ENCODE data around the gene MANF.
A peak's percentile ranks its signal among the peaks of the same experiment; 100 is the strongest.
"Not testable (repeated sequence)": the region's sequence is repeated elsewhere in the genome, so short reads cannot be mapped to it uniquely, and the experiment has no call there.

MANF gene

GRCh38 chr3:51380601-51381332 lies 4.3 kb upstream of the MANF start:
- Mint-ChIP-seq H3K4me1 (ENCODE audit: low read depth) (peaks cover 14% of the 10 kb centered on the region), H3K9me3 (no peaks in the 10 kb centered on the region), H3K27me3 (no peaks in the 10 kb centered on the region), H3K4me3 (no peak overlapping the region), H3K27ac (no peak overlapping the region), H3K36me3 (ENCODE audit: low read depth) (peaks cover 28% of the 10 kb centered on the region)
- peak; percentile 17 for DNase-seq

- Mint-ChIP-seq H3K9me3 (no peaks in the 10 kb centered on the region), H3K27ac (no peak overlapping the region), H3K4me3 (no peak overlapping the region), H3K4me1 (ENCODE audit: low read depth) (peaks cover 17% of the 10 kb centered on the region), H3K36me3 (ENCODE audit: low read depth) (peaks cover 34% of the 10 kb centered on the region), H3K27me3 (no peaks in the 10 kb centered on the region)
- DNase-seq = peak; percentile 14
Observed at GRCh38 chr3:51381333-51381705, 3.8 kb upstream of the MANF start.

- H3K9me3 Mint-ChIP-seq = no peaks in the 10 kb centered on the region
- no peak overlapping the region for H3K27ac Mint-ChIP-seq
- H3K4me3 Mint-ChIP-seq = no peak overlapping the region
- H3K36me3 Mint-ChIP-seq (ENCODE audit: low read depth) = peaks cover 43% of the 10 kb centered on the region
- no peaks in the 10 kb centered on the region for H3K27me3 Mint-ChIP-seq
- peak; percentile 30 for DNase-seq
- peaks cover 25% of the 10 kb centered on the region for H3K4me1 Mint-ChIP-seq (ENCODE audit: low read depth)
Observed at GRCh38 chr3:51382076-51382745, 2.9 kb upstream of the MANF start.

GRCh38 chr3:51382947-51383578 lies 2.0 kb upstream of the MANF start:
- Mint-ChIP-seq H3K27ac (peak overlapping the region; percentile 99), H3K27me3 (no peaks in the 10 kb centered on the region), H3K4me1 (ENCODE audit: low read depth) (peaks cover 32% of the 10 kb centered on the region), H3K36me3 (ENCODE audit: low read depth) (peaks cover 51% of the 10 kb centered on the region), H3K4me3 (peak overlapping the region; percentile 100), H3K9me3 (no peaks in the 10 kb centered on the region)
- peak; percentile 17 for DNase-seq

- Mint-ChIP-seq H3K27ac (peak overlapping the region; percentile 99), H3K36me3 (ENCODE audit: low read depth) (peaks cover 62% of the 10 kb centered on the region), H3K4me1 (ENCODE audit: low read depth) (peaks cover 42% of the 10 kb centered on the region)
Observed at GRCh38 chr3:51384055-51384725, 901 bp upstream of the MANF start.

GRCh38 chr3:51385621-51386091 lies 565 bp downstream of the MANF start:
- H3K9me3 Mint-ChIP-seq = no peaks in the 10 kb centered on the region
- H3K36me3 Mint-ChIP-seq (ENCODE audit: low read depth) = peaks cover 77% of the 10 kb centered on the region
- H3K4me1 Mint-ChIP-seq (ENCODE audit: low read depth) = peaks cover 53% of the 10 kb centered on the region
- H3K27ac Mint-ChIP-seq = peak overlapping the region; percentile 99
- peak overlapping the region; percentile 100 for H3K4me3 Mint-ChIP-seq
- no peak for DNase-seq
- no peaks in the 10 kb centered on the region for H3K27me3 Mint-ChIP-seq

More at GRCh38 chr3:51384055-51384725, 901 bp upstream of the MANF start:
- Mint-ChIP-seq H3K27me3 (no peaks in the 10 kb centered on the region), H3K4me3 (peak overlapping the region; percentile 100), H3K9me3 (no peaks in the 10 kb centered on the region)
- DNase-seq = no peak

GRCh38 chr3:51386159-51386851 lies 1.2 kb downstream of the MANF start:
- H3K36me3 Mint-ChIP-seq (ENCODE audit: low read depth) = peaks cover 79% of the 10 kb centered on the region
- no peak for DNase-seq
- peak overlapping the region; percentile 99 for H3K27ac Mint-ChIP-seq
- no peaks in the 10 kb centered on the region for H3K27me3 Mint-ChIP-seq
- H3K4me3 Mint-ChIP-seq = peak overlapping the region; percentile 100
- peaks cover 56% of the 10 kb centered on the region for H3K4me1 Mint-ChIP-seq (ENCODE audit: low read depth)
- no peaks in the 10 kb centered on the region for H3K9me3 Mint-ChIP-seq

GRCh38 chr3:51386852-51387229 lies 1.8 kb downstream of the MANF start:
- Mint-ChIP-seq H3K27ac (peak overlapping the region; percentile 99), H3K27me3 (no peaks in the 10 kb centered on the region), H3K4me3 (peak overlapping the region; percentile 100), H3K9me3 (no peaks in the 10 kb centered on the region), H3K36me3 (ENCODE audit: low read depth) (peaks cover 82% of the 10 kb centered on the region), H3K4me1 (ENCODE audit: low read depth) (peaks cover 58% of the 10 kb centered on the region)
- peak; percentile 26 for DNase-seq

- H3K27ac Mint-ChIP-seq = peak overlapping the region; percentile 99
- peaks cover 84% of the 10 kb centered on the region for H3K36me3 Mint-ChIP-seq (ENCODE audit: low read depth)
- DNase-seq = peak; percentile 25
- not testable (repeated sequence) for H3K27me3 Mint-ChIP-seq, H3K9me3 Mint-ChIP-seq
- H3K4me3 Mint-ChIP-seq = peak overlapping the region; percentile 100
- peaks cover 59% of the 10 kb centered on the region for H3K4me1 Mint-ChIP-seq (ENCODE audit: low read depth)
Observed at GRCh38 chr3:51387281-51387680, 2.2 kb downstream of the MANF start.

- H3K27ac Mint-ChIP-seq = peak overlapping the region; percentile 99
- H3K9me3 Mint-ChIP-seq = no peaks in the 10 kb centered on the region
- peak; percentile 28 for DNase-seq
- peaks cover 88% of the 10 kb centered on the region for H3K36me3 Mint-ChIP-seq (ENCODE audit: low read depth)
- no peaks in the 10 kb centered on the region for H3K27me3 Mint-ChIP-seq
- H3K4me1 Mint-ChIP-seq (ENCODE audit: low read depth) = peaks cover 65% of the 10 kb centered on the region
- peak overlapping the region; percentile 100 for H3K4me3 Mint-ChIP-seq
Observed at GRCh38 chr3:51388286-51389029, 3.4 kb downstream of the MANF start.

- DNase-seq = peak; percentile 59
- H3K9me3 Mint-ChIP-seq = no peaks in the 10 kb centered on the region
- H3K36me3 Mint-ChIP-seq (ENCODE audit: low read depth) = peaks cover 88% of the 10 kb centered on the region
- peak overlapping the region; percentile 25 for H3K4me3 Mint-ChIP-seq
- peaks cover 71% of the 10 kb centered on the region for H3K4me1 Mint-ChIP-seq (ENCODE audit: low read depth)
- peak overlapping the region; percentile 99 for H3K27ac Mint-ChIP-seq
- no peaks in the 10 kb centered on the region for H3K27me3 Mint-ChIP-seq
Observed at GRCh38 chr3:51389423-51390183, 4.5 kb downstream of the MANF start.

GRCh38 chr3:51390246-51391074 lies 5.4 kb downstream of the MANF start:
- Mint-ChIP-seq H3K4me1 (ENCODE audit: low read depth) (peaks cover 80% of the 10 kb centered on the region), H3K27ac (peak overlapping the region; percentile 99), H3K9me3 (no peaks in the 10 kb centered on the region), H3K27me3 (no peaks in the 10 kb centered on the region), H3K4me3 (peak overlapping the region; percentile 71), H3K36me3 (ENCODE audit: low read depth) (peaks cover 91% of the 10 kb centered on the region)
- no peak for DNase-seq
